WTC11 (cell line): Measurements from ENCODE around the gene SIX6. TPM values are rescaled to one million over a fixed set of nuclear protein-coding genes. Genes with fewer than 3 reads are reported as not detected.

Experiments used
- ARID4B ChIP-seq: sonication (generic); formaldehyde crosslinking; IDR thresholded peaks from 2 replicates; pipeline ENCODE4 v1.8.0; 2023; ENCODE audit warnings: missing genetic modification reagents, mild to moderate bottlenecking, borderline replicate concordance
- ATF1 ChIP-seq: sonication (generic); formaldehyde crosslinking; IDR thresholded peaks from 2 replicates; pipeline ENCODE4 v1.8.1; 2023; ENCODE audit warnings: mild to moderate bottlenecking, moderate library complexity, missing genetic modification reagents
- CBFB ChIP-seq: sonication (generic); formaldehyde crosslinking; IDR thresholded peaks from 2 replicates; pipeline ENCODE4 v1.8.1; 2022; ENCODE audit warnings: mild to moderate bottlenecking, low read depth, missing genetic modification reagents
- CREM ChIP-seq: sonication (generic); formaldehyde crosslinking; IDR thresholded peaks from 2 replicates; pipeline ENCODE4 v1.8.1; 2022; ENCODE audit warnings: mild to moderate bottlenecking, missing genetic modification reagents, moderate library complexity
- EMX1 ChIP-seq: fragments of 250-450 bp; sonication (Bioruptor Pico); IDR thresholded peaks from 2 replicates; pipeline ENCODE4 v1.8.0; 2021; ENCODE audit warnings: mild to moderate bottlenecking
- FOXJ3 ChIP-seq: sonication (generic); formaldehyde crosslinking; IDR thresholded peaks from 2 replicates; pipeline ENCODE4 v1.9.0; 2021; ENCODE audit warnings: missing genetic modification reagents, mild to moderate bottlenecking, borderline replicate concordance
- FOXK1 ChIP-seq: sonication (generic); formaldehyde crosslinking; IDR thresholded peaks from 2 replicates; pipeline ENCODE4 v1.8.0; 2022; ENCODE audit warnings: mild to moderate bottlenecking, moderate library complexity, missing genetic modification reagents
- FOXP1 ChIP-seq: sonication (generic); formaldehyde crosslinking; IDR thresholded peaks from 2 replicates; pipeline ENCODE4 v1.8.0; 2022; ENCODE audit warnings: missing genetic modification reagents, mild to moderate bottlenecking, moderate library complexity, borderline replicate concordance
- GTF2I ChIP-seq: fragments of 250-450 bp; sonication (Bioruptor Pico); conservative IDR thresholded peaks from 2 replicates; pipeline ENCODE4 v1.4.0; 2021; ENCODE audit warnings: mild to moderate bottlenecking
- IRF2 ChIP-seq: sonication (generic); formaldehyde crosslinking; IDR thresholded peaks from 2 replicates; pipeline ENCODE4 v1.8.0; 2022; ENCODE audit warnings: low read depth, missing genetic modification reagents, borderline replicate concordance
- JUN ChIP-seq: sonication (generic); formaldehyde crosslinking; IDR thresholded peaks from 2 replicates; pipeline ENCODE4 v1.8.0; 2023; ENCODE audit warnings: mild to moderate bottlenecking, missing genetic modification reagents
- MLX ChIP-seq: sonication (generic); formaldehyde crosslinking; IDR thresholded peaks from 2 replicates; pipeline ENCODE4 v1.8.1; 2023; ENCODE audit warnings: mild to moderate bottlenecking, missing genetic modification reagents, moderate library complexity
- NFYB ChIP-seq: sonication (generic); formaldehyde crosslinking; conservative IDR thresholded peaks from 2 replicates; pipeline ENCODE4 v1.8.0; 2022; ENCODE audit warnings: low read depth, missing genetic modification reagents
- NR2C2 ChIP-seq: sonication (generic); formaldehyde crosslinking; IDR thresholded peaks from 2 replicates; pipeline ENCODE4 v1.8.0; 2022; ENCODE audit warnings: mild to moderate bottlenecking, missing genetic modification reagents
- RELA ChIP-seq: sonication (generic); formaldehyde crosslinking; IDR thresholded peaks from 2 replicates; pipeline ENCODE4 v1.8.1; 2022; ENCODE audit warnings: missing genetic modification reagents, mild to moderate bottlenecking, borderline replicate concordance
- SMAD3 ChIP-seq: sonication (generic); formaldehyde crosslinking; IDR thresholded peaks from 2 replicates; pipeline ENCODE4 v1.8.0; 2022; ENCODE audit warnings: missing genetic modification reagents, mild to moderate bottlenecking, borderline replicate concordance
- TP53 ChIP-seq: sonication (generic); formaldehyde crosslinking; IDR thresholded peaks from 2 replicates; pipeline ENCODE4 v1.8.1; 2023; ENCODE audit warnings: mild to moderate bottlenecking, missing genetic modification reagents
- ZNF416 ChIP-seq: fragments of 250-450 bp; sonication (Bioruptor Pico); IDR thresholded peaks from 2 replicates; pipeline ENCODE4 v1.9.0; 2021; ENCODE audit warnings: mild to moderate bottlenecking, inconsistent platforms
- ZNF423 ChIP-seq: fragments of 250-450 bp; sonication (Bioruptor Pico); IDR thresholded peaks from 2 replicates; pipeline ENCODE4 v2.1.2; 2022; ENCODE audit warnings: mild to moderate bottlenecking, moderate library complexity
- total RNA-seq: library from RNA; stranded (reverse); gene quantifications from 3 replicates; pipeline ENCODE4 v1.2.3, GENCODE V29; 2021
- TF ChIP-seq, protein P1 (sequence below): fragments of 250-450 bp; sonication (Bioruptor Pico); IDR thresholded peaks from 2 replicates; pipeline ENCODE4 v1.8.0; 2021; ENCODE audit warnings: mild to moderate bottlenecking
- TF ChIP-seq, protein P2 (sequence below): sonication (generic); formaldehyde crosslinking; IDR thresholded peaks from 2 replicates; pipeline ENCODE4 v1.8.1; 2023; ENCODE audit warnings: mild to moderate bottlenecking, missing genetic modification reagents
- TF ChIP-seq, protein P3 (sequence below): sonication (generic); formaldehyde crosslinking; IDR thresholded peaks from 2 replicates; pipeline ENCODE4 v1.8.1; 2023; ENCODE audit warnings: mild to moderate bottlenecking, moderate library complexity, missing genetic modification reagents
- TF ChIP-seq, protein P4 (sequence below): sonication (generic); formaldehyde crosslinking; IDR thresholded peaks from 2 replicates; pipeline ENCODE4 v1.8.0; 2023; ENCODE audit warnings: missing genetic modification reagents
- TF ChIP-seq, protein P5 (sequence below): sonication (generic); formaldehyde crosslinking; IDR thresholded peaks from 2 replicates; pipeline ENCODE4 v1.8.0; 2022; ENCODE audit warnings: missing genetic modification reagents
- TF ChIP-seq, protein P6 (sequence below): sonication (generic); formaldehyde crosslinking; IDR thresholded peaks from 2 replicates; pipeline ENCODE4 v1.8.1; 2023; ENCODE audit warnings: mild to moderate bottlenecking, missing genetic modification reagents, moderate library complexity

Gene SIX6
- total RNA-seq, 1 experiment from 2014 or later, result 0.07 TPM

GRCh38 chr14:60485598-60486251, 23.2 kb upstream of the SIX6 start, which contains the start of gene C14orf39 (continued):
- TF ChIP-seq, protein P1, sequence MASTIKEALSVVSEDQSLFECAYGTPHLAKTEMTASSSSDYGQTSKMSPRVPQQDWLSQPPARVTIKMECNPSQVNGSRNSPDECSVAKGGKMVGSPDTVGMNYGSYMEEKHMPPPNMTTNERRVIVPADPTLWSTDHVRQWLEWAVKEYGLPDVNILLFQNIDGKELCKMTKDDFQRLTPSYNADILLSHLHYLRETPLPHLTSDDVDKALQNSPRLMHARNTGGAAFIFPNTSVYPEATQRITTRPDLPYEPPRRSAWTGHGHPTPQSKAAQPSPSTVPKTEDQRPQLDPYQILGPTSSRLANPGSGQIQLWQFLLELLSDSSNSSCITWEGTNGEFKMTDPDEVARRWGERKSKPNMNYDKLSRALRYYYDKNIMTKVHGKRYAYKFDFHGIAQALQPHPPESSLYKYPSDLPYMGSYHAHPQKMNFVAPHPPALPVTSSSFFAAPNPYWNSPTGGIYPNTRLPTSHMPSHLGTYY (CRISPR knock-in tag), result no peak
- TF ChIP-seq FOXJ3 (no peak), FOXK1 (peak; percentile 62), NR2C2 (no peak), EMX1 (no peak), RELA (CRISPR knock-in tag) (no peak), GTF2I (no peak), ARID4B (CRISPR knock-in tag) (peak; percentile 61; the same call in 1 of the 2 replicates), MLX (CRISPR knock-in tag) (no peak), ZNF423 (no peak), CBFB (CRISPR knock-in tag) (no peak), ZNF416 (CRISPR knock-in tag) (no peak), NFYB (CRISPR knock-in tag) (no peak), TP53 (CRISPR knock-in tag) (peak; percentile 87), JUN (CRISPR knock-in tag) (no peak), ATF1 (CRISPR knock-in tag) (no peak), SMAD3 (CRISPR knock-in tag) (no peak), IRF2 (CRISPR knock-in tag) (no peak), FOXP1 (CRISPR knock-in tag) (peak; percentile 86; the same call in 1 of the 2 replicates), CREM (CRISPR knock-in tag) (no peak)
- TF ChIP-seq, protein P2, sequence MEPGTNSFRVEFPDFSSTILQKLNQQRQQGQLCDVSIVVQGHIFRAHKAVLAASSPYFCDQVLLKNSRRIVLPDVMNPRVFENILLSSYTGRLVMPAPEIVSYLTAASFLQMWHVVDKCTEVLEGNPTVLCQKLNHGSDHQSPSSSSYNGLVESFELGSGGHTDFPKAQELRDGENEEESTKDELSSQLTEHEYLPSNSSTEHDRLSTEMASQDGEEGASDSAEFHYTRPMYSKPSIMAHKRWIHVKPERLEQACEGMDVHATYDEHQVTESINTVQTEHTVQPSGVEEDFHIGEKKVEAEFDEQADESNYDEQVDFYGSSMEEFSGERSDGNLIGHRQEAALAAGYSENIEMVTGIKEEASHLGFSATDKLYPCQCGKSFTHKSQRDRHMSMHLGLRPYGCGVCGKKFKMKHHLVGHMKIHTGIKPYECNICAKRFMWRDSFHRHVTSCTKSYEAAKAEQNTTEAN, result no peak
- TF ChIP-seq, protein P3, sequence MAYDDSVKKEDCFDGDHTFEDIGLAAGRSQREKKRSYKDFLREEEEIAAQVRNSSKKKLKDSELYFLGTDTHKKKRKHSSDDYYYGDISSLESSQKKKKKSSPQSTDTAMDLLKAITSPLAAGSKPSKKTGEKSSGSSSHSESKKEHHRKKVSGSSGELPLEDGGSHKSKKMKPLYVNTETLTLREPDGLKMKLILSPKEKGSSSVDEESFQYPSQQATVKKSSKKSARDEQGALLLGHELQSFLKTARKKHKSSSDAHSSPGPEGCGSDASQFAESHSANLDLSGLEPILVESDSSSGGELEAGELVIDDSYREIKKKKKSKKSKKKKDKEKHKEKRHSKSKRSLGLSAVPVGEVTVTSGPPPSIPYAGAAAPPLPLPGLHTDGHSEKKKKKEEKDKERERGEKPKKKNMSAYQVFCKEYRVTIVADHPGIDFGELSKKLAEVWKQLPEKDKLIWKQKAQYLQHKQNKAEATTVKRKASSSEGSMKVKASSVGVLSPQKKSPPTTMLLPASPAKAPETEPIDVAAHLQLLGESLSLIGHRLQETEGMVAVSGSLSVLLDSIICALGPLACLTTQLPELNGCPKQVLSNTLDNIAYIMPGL (CRISPR knock-in tag), result 0 out of 2 replicates have a peak, but pooled peaks have one; percentile 40
- TF ChIP-seq, protein P4, sequence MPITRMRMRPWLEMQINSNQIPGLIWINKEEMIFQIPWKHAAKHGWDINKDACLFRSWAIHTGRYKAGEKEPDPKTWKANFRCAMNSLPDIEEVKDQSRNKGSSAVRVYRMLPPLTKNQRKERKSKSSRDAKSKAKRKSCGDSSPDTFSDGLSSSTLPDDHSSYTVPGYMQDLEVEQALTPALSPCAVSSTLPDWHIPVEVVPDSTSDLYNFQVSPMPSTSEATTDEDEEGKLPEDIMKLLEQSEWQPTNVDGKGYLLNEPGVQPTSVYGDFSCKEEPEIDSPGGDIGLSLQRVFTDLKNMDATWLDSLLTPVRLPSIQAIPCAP (CRISPR knock-in tag), result 0 out of 2 replicates have a peak, but pooled peaks have one; percentile 68
- TF ChIP-seq, protein P5, sequence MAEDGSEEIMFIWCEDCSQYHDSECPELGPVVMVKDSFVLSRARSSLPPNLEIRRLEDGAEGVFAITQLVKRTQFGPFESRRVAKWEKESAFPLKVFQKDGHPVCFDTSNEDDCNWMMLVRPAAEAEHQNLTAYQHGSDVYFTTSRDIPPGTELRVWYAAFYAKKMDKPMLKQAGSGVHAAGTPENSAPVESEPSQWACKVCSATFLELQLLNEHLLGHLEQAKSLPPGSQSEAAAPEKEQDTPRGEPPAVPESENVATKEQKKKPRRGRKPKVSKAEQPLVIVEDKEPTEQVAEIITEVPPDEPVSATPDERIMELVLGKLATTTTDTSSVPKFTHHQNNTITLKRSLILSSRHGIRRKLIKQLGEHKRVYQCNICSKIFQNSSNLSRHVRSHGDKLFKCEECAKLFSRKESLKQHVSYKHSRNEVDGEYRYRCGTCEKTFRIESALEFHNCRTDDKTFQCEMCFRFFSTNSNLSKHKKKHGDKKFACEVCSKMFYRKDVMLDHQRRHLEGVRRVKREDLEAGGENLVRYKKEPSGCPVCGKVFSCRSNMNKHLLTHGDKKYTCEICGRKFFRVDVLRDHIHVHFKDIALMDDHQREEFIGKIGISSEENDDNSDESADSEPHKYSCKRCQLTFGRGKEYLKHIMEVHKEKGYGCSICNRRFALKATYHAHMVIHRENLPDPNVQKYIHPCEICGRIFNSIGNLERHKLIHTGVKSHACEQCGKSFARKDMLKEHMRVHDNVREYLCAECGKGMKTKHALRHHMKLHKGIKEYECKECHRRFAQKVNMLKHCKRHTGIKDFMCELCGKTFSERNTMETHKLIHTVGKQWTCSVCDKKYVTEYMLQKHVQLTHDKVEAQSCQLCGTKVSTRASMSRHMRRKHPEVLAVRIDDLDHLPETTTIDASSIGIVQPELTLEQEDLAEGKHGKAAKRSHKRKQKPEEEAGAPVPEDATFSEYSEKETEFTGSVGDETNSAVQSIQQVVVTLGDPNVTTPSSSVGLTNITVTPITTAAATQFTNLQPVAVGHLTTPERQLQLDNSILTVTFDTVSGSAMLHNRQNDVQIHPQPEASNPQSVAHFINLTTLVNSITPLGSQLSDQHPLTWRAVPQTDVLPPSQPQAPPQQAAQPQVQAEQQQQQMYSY, result no peak
- TF ChIP-seq, protein P6, sequence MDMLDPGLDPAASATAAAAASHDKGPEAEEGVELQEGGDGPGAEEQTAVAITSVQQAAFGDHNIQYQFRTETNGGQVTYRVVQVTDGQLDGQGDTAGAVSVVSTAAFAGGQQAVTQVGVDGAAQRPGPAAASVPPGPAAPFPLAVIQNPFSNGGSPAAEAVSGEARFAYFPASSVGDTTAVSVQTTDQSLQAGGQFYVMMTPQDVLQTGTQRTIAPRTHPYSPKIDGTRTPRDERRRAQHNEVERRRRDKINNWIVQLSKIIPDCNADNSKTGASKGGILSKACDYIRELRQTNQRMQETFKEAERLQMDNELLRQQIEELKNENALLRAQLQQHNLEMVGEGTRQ (CRISPR knock-in tag), result no peak
